Occipital lobe (tissue), 2 donors: Measurements from ENCODE around the gene NXF2B. TPM values are rescaled to one million over a fixed set of nuclear protein-coding genes. Genes with fewer than 3 reads are reported as not detected.
"Not testable (repeated sequence)": the region's sequence is repeated elsewhere in the genome, so short reads cannot be mapped to it uniquely, and the experiment has no call there.

Experiments
- DNase-seq: peaks from one replicate; lab custom pipeline; 2025; lab: John Stamatoyannopoulos, UW
- total RNA-seq: library from RNA; depleted of rRNA; stranded (reverse); fragments of >200 nt; gene quantifications from one replicate; pipeline ENCODE4 v1.2.3, GENCODE V29; 2014

The NXF2B gene, protein sequence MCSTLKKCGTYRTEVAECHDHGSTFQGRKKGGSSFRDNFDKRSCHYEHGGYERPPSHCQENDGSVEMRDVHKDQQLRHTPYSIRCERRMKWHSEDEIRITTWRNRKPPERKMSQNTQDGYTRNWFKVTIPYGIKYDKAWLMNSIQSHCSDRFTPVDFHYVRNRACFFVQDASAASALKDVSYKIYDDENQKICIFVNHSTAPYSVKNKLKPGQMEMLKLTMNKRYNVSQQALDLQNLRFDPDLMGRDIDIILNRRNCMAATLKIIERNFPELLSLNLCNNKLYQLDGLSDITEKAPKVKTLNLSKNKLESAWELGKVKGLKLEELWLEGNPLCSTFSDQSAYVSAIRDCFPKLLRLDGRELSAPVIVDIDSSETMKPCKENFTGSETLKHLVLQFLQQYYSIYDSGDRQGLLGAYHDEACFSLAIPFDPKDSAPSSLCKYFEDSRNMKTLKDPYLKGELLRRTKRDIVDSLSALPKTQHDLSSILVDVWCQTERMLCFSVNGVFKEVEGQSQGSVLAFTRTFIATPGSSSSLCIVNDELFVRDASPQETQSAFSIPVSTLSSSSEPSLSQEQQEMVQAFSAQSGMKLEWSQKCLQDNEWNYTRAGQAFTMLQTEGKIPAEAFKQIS
- total RNA-seq: not detected

DNA sequence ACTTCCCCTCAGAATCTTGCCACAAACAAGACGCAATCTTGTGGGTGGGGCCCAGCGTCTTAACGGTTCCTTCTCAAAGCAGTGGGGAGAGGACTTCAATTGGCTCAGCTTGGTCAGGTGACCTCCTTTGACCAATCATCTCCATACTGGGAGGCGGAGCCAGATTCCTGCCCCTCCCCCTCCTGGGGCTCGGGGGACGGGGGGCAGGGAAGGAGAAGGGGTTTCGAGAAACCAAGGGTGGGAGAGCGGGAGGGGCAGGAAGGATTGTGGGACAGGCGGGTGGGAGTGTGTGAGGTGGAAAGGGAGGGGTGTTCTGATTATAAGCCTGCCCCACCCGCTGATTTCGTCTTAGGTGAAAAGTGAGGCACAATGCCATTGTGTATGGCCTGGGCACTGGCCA is at the start of gene NXF2B:
NXF2B (minus strand) TSS at position 101 of the 400 bp plus-strand sequence. CDS start 59,972 bp downstream, outside the sequence.
- not testable (repeated sequence) for DNase-seq

- not testable (repeated sequence) for DNase-seq
These were observed 39.0 kb upstream of the NXF2B start for GRCh38 chrX:102478765-102479164.

DNA sequence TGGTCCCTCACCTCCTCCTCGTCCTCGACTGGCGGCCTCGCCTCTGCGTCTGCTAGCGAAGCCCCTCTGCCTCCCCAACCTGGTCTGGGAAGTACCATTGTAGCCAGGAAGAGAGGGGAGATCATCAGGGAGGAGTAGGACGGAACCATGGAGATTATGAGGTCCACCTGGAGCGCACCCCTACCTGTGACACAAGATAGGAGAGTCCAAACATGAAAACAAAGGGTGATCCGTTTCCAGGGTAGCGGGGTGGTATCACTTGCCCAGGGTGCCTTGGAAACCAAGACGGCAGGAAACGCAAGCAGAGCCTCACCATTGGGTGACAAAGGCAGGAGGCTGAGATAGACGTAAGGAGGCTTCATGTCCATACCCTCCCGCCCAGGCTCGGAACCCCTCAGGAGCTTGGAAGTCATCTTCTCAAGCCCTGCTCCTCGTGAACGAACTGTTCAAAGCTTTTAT is 32.0 kb upstream of the NXF2B start, which contains the start of gene TCP11X2:
TCP11X2 (minus strand) TSS at position 51 of the 459 bp plus-strand sequence.
- DNase-seq: not testable (repeated sequence)

GRCh38 chrX:102470215-102470614 is 30.4 kb upstream of the NXF2B start:
- not testable (repeated sequence) for DNase-seq

DNA sequence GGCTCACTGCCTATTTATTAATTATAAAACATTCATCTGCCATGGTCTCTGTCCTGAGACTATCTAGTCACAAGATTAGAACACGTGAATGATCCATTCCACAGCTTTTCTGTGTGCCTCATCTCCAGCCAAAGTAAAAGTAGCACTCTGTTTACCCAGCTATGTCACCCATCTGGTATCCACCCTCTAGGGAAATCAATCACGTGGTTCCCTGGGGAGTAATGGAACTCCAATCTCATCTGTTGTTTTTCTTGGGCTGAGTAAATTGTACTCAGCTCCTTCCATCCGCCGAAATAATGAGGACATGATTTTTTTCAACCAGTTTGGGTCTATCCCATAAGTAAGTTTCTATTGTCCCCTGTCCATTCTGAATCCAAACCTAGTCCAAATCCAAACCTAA is 18.8 kb upstream of the NXF2B start:
- DNase-seq: not testable (repeated sequence)

DNA sequence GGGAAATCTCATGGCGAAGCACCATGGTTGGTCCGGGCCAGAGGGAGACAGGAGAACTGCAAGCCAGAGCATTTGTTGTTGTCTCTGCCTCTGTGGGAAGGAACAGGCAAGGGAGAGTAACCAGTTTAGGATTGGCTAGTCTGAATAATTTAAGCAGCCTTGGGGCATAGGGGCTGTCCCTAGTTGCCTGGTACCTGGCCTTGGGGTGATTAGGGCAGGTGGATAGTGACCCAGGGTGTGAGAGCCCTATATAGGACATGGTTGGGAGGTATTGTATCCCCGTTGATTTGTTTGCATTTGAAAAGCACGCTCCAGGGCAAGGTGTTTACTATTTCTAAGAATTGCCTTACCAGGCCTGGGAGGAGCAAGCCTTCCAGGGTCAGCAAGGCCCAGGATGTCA is 25.3 kb downstream of the NXF2B start:
- not testable (repeated sequence) for DNase-seq

DNA sequence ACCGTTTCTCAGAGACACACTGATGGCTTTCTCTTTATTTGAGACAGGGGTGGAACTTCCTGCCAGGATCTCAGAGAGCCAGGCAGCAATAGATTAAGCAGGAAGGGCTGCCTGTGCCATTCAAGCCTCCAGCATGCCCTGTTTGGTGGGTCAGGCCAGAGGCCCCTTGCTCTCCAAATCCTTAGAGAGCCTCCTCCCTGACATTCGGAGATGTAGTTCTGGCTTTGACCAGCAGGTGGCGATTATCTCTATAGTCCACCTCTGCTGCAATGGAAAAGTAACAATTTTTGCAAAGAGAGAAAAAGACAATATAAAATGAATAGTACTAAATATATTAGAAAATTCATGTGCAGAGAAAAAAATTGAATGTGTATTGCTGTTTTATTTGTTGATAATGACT is 93.9 kb downstream of the NXF2B start:
- no peak for DNase-seq

GRCh38 chrX:102341867-102342266 is 97.9 kb downstream of the NXF2B start:
- no peak for DNase-seq

DNA sequence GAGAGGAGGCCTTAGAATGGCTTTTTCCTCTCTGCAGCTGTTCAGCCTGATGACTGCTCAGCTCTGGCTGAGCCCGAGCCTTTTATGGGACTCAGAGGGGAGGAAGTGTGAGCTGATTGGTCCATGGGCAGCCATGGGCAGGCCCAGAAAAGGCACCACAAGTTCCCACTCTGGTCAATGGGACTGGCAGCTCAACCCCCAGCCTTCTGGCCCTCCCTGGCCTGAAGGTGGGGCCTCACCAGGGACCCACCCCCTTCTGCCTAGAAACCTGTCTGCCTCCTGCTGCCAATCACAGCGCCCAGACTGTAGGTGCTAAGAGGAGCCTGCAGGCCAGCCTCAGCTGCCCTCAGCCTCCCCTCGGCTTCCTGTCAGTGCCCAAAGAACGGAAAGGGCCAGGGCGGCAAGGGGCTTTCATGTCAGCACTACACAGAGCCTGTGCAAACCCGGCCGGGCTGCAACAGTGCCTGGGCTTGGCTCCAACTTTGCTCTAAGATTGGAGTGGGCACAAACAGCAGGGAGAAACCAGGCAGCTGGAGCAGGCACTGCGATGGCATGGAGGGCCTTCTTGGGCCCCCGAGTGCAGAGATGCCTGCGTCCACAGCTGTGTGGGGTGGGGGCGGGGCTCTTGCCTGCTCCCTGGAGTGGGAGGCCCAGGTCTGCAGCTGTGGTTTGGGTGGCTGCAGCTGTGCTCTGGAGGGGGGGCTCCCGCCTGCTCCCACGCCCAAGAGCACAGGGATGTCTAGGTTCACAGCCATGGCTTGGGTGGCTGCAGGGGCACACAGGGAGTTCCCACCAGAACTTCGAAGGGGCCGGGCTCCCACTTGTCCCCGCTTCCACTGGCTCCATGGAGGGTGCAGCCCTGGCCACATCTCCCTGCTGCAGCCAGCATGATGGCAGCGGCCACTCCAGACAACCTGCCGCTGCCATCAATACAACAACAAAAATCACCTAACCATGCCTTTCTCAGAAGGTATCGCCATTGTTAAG is 100.2 kb downstream of the NXF2B start:
- DNase-seq: no peak

DNA sequence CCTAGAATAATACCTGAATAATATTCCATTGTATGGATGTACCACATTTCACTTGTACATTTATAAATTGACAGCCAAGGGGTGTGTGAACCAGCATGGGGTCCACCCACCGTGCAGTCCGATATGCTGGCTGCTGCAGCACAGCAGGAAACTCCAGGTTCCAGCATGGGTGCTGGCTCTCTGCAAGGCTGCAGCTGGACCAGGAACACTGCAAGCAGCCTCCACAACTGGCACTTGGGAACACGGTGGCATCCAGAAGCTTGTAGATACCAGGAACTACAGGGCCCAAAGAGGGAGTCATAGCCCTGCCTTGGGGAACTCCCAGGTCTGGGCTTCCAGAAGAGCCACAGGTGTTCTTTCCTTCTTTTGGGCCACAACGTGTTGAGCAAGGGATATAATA is 101.6 kb downstream of the NXF2B start:
- DNase-seq: no peak

Other genes with a start within 250 kb of the NXF2B start
- not detected for gene TCP11X1, start 224.7 kb downstream of the NXF2B start, total RNA-seq
- gene NXF2, start 192.8 kb downstream of the NXF2B start, total RNA-seq: not detected
- gene TCP11X2, start 31.8 kb upstream of the NXF2B start, total RNA-seq: 0.62 TPM
- gene TMSB15A, start 76.7 kb upstream of the NXF2B start, total RNA-seq: 111 TPM
- gene ARMCX5, start 159.5 kb upstream of the NXF2B start, total RNA-seq: 42.6 TPM
- 32.6 TPM for gene GPRASP1, start 211.5 kb upstream of the NXF2B start, total RNA-seq